ENCODE results near the gene COX7A1.

- TF ChIP-seq CTCF (conservative IDR thresholded peaks at IDR 0.05 in 1 of 2, IDR thresholded peaks at IDR 0.05 in 1 of 2; ENCODE audit: extremely low read depth in 1 of 2, insufficient read depth in 1 of 2, low read depth in 1 of 2, low read length in 2 of 2): no peak
- TF ChIP-seq EZH2 (IDR thresholded peaks at IDR 0.05; ENCODE audit: borderline replicate concordance, low read length): no peak
These were observed 45.3 kb downstream of the COX7A1 start for GRCh38 chr19:36106991-36107390.

Data from mammary epithelial cell (primary cell).